Bronchial epithelial cell (primary cell): ENCODE results near the gene SLC37A2. TPM values are rescaled to one million over a fixed set of nuclear protein-coding genes. Genes with fewer than 3 reads are reported as not detected.
A peak's percentile ranks its signal among the peaks of the same experiment; 100 is the strongest.
"Not testable (repeated sequence)": the region's sequence is repeated elsewhere in the genome, so short reads cannot be mapped to it uniquely, and the experiment has no call there.

ENCODE experiments used
- DNase-seq: peaks from one replicate; pipeline ENCODE4 v3.0.0-alpha.2; 2010; ENCODE audit warnings: low read depth
- FAIRE-seq: peaks from 2 replicates; lab custom pipeline; 2011; peaks lifted over from hg19 to GRCh38; lab: Jason Lieb, UNC
- H3K27me3 ChIP-seq: 2 replicates; pipeline ENCODE4 v1.5.1; 2011; ENCODE audit warnings: low read length; ENCODE audit not compliant: control insufficient read depth, insufficient read depth
- H3K36me3 ChIP-seq: 2 replicates; pipeline ENCODE4 v1.5.1; 2011; ENCODE audit warnings: low read length; ENCODE audit not compliant: control insufficient read depth, insufficient read depth
- H3K4me3 ChIP-seq: 2 replicates; pipeline ENCODE4 v1.5.1; 2011; ENCODE audit warnings: mild to moderate bottlenecking, low read depth, low read length, control low read depth
- CTCF ChIP-seq: IDR thresholded peaks from 2 replicates; pipeline ENCODE4 v1.5.1; 2011; ENCODE audit warnings: mild to moderate bottlenecking, moderate library complexity, low read length, control low read depth, inconsistent platforms; ENCODE audit not compliant: insufficient read depth, severe bottlenecking
- total RNA-seq: library from RNA; depleted of rRNA; stranded (reverse); fragments of >200 nt; gene quantifications from 2 replicates; pipeline ENCODE4 v1.2.1, GENCODE V29; 2014

Gene SLC37A2
- total RNA-seq: 25.5 and 30.1 TPM in 2 replicates

DNA sequence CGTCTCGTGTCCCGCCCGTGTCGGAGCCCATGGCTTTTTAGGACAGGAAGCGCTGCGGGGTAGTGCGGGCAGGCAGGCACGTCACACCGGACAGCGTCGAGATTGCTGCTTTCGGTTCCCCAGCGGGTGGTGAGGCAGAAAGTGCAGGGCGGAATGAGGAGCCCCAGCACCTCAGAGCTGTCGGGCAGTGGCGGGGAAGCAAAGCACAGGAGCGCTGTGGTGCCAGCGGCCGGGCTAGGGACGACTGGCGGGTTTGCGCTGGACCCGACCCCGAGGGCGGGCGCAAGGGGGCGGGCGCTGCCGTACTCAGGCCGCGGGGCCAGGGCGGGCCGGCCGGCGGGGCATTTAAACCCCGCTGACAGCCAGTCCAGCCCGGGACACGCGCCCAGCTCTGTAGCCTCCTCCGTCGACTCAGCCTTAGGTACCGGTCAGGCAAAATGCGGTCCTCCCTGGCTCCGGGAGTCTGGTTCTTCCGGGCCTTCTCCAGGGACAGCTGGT lies at the start of gene SLC37A2:
Gene SLC37A2, plus strand, starts transcription at position 375 of the 498 bp plus-strand sequence. Its CDS starts 63 bp downstream, at position 438.
- Histone ChIP-seq H3K4me3 (peak within 1 kb of the TSS; percentile 72), H3K27me3 (no peaks in the 10 kb centered on the region), H3K36me3 (no peaks in the 10 kb centered on the region)
- DNase-seq (peak; percentile 64), FAIRE-seq (no peak)
- TF ChIP-seq CTCF: peak; percentile 26

DNA sequence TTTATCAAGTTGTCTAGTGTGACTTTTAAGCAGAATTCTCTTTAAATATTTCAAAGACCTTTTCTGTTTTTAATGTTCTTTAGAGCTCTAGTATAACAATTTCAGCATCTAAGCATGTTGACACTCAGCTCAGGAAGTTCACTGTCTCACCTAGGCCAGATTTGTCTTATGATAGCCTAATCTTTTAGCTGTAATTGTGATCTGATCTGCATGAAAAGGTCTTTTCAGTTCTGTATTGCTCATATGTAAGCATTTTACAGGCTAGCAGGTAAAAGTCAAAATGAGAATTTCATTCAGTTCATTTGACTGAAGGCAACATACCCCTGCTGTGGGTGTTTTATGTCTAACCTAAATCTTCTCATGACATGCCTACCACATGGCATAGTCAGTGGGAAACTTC lies 46.7 kb upstream of the SLC37A2 start:
- Histone ChIP-seq H3K36me3 (no peaks in the 10 kb centered on the region), H3K4me3 (no peak overlapping the region), H3K27me3 (no peaks in the 10 kb centered on the region)
- no peak for TF ChIP-seq CTCF
- FAIRE-seq (no peak), DNase-seq (no peak)

DNA sequence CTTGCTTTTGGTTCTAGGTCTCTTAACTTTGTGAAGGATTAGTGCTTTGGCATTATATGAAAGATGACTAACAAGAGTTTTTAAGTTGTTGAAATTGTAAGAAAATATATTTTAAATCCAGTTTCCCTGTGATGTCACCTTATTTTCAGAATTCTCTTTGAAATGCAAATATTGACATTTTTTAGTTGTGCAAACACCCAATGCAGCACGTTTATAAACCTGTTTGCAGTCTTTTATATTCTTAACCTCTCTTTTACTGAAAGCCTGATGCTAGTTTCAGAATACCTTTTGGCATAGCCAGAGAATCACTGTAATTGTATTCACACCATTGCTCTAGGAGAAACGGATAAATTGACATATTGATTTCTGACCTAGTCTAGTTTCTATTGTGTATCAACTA lies 42.8 kb upstream of the SLC37A2 start:
- Histone ChIP-seq H3K36me3 (no peaks in the 10 kb centered on the region), H3K27me3 (no peaks in the 10 kb centered on the region), H3K4me3 (no peak overlapping the region)
- DNase-seq: no peak
- FAIRE-seq: no peak
- TF ChIP-seq CTCF: no peak

DNA sequence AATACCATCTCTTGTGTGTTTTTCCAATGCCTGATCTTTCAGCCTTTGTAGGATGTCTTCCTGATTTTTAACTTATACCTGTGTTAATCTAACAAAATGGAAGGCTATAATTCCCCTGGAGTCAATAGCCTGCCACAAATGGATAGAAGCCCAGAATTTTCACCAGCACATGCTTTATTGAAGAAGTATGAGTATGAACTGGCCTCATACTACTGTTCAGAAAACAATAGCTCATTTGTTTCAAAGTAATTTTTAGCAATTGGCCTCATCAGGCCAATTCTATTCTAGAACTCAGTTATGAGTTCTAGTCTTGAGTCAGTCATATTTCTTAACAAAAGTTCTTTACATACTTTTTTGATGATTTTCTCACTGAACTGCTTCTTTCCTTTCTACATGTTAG lies 40.6 kb upstream of the SLC37A2 start:
- DNase-seq: no peak
- no peaks in the 10 kb centered on the region for H3K27me3 ChIP-seq
- H3K36me3 ChIP-seq: no peaks in the 10 kb centered on the region
- no peak for TF ChIP-seq CTCF
- FAIRE-seq: no peak
- no peak overlapping the region for H3K4me3 ChIP-seq

GRCh38 chr11:125025968-125026367 lies 37.1 kb upstream of the SLC37A2 start:
- H3K27me3 ChIP-seq: no peaks in the 10 kb centered on the region
- H3K4me3 ChIP-seq: no peak overlapping the region
- no peak for FAIRE-seq

DNA sequence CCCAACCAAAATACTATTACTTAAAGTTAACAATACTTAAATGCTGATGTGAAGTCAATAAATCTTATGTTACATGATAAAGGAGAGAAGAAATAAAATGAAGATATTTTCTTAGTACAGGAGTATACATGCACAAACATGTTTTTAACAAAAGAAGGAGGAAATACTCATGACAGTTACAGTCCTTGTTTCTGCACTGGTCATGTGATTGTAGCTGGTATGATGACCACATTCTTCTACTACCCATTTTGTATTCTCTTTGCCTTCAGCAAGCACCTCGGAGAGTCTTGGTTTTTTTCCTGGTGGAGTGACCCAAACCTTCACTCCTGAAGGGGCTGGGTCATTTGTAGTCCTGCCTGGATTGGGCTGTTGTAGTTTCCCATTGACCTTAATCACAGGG lies 33.7 kb upstream of the SLC37A2 start:
- peak; percentile 80 for DNase-seq
- H3K4me3 ChIP-seq, H3K27me3 ChIP-seq, FAIRE-seq, H3K36me3 ChIP-seq: not testable (repeated sequence)

More at GRCh38 chr11:125025968-125026367, 37.1 kb upstream of the SLC37A2 start:
- H3K36me3 ChIP-seq: no peaks in the 10 kb centered on the region
- TF ChIP-seq CTCF: no peak
- DNase-seq: no peak
